IPS-11a (cell line): Measurements from ENCODE around the gene OPA1.

Experiments
- H3K4me3 ChIP-seq: one replicate; pipeline ENCODE4 v1.5.1; 2013; ENCODE audit warnings: low read depth, low read length, control low read depth

Gene OPA1

DNA sequence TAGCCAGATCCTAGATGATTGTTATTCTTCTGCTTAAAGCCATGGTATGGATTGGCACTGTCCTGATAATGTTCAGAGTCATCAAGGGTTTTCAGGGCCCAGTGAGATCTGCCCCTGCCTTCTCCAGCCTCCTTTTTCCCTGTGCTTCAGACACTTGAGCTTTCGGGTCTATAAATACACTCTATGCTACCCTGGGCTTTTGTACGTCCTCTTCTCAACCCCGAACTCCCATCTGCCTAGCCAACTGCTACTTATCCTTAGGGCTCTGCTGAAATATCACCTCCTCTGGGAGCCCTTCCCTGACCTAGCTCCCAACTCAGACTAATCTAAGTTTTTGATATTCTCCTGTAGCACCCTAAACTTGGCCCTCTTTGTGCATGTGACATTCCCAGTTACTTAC, 115.3 kb downstream of the OPA1 start:
- no peak overlapping the region for H3K4me3 ChIP-seq

DNA sequence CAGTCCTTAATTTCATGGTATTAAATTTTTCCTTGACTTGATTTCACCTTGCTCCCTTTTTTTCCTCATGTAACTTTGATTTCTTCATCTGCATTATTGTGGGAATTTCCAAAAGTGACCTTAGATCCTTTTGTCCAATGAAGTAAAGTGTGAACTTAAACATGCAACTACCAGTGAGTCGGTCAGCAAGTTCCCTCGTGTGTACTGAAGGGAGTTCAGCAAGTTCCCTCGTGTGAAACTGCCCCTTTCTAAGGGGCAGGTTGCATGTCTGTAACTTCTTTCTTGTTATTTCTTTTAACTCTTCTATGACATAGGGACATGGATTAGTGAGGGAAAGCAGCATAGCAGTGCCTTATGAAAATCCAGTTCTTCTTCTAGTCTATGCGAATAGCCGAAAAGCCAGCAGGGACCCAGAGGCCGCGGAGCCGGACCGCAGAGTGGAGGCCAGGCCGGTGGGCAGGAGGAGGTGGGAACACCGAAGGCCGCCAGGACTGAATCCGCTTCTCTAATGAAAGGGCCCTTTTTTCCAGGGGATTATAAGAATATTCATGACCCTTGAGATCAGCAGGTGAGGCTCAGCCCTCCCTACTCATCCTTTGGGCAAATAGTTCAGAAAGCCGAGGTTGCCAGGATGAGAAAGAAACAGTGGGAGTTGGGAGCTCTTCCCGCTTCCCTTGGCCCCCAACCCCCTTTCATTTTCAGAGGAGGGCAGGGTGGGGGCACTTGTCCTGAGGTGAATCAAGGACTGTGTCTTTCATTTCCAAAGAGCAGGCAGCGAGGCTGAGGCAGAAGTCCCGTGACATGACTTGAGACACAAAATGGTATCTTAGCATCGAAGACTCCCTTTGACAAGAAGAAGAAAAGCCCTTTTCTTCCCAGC, 117.5 kb downstream of the OPA1 start:
- no peak overlapping the region for H3K4me3 ChIP-seq

DNA sequence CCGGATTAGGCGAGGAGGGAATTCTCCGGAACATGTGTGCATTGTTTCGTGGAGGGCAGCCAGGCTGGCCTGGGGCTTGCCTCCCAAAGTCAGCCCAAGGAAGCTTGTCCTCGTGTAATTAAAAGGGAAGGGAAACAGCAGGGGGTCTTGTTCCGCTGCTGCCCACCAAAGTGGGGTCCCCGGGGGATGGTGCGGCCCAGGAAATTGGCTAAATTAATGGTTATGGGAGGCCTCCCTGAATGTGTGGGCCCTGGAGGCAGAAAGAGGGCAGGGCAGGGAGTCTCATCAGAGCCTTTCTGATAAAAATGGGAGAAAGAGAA, 118.1 kb downstream of the OPA1 start:
- H3K4me3 ChIP-seq, result no peak overlapping the region

DNA sequence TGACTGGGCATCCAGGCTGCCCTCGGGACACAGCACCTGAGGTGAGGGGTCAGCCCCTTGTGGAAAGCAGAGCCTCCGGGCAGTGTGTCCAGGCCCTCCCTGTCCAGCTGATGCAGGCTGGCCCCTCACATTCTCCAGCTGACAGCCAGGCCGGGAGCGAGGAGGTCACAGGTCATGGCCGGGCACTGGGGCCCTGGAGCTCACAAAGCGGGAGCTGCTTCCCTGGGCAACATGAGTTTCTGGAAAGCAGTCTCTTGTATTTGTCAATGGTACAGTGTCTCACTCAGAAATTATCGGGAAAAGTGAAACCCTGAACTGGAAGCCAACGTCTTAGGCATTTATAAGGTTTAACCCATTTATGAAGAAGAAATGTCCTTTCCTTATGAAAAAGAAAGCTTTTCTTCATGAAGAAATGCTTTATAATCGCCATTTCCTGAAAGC, 118.5 kb downstream of the OPA1 start:
- H3K4me3 ChIP-seq, result no peak overlapping the region

DNA sequence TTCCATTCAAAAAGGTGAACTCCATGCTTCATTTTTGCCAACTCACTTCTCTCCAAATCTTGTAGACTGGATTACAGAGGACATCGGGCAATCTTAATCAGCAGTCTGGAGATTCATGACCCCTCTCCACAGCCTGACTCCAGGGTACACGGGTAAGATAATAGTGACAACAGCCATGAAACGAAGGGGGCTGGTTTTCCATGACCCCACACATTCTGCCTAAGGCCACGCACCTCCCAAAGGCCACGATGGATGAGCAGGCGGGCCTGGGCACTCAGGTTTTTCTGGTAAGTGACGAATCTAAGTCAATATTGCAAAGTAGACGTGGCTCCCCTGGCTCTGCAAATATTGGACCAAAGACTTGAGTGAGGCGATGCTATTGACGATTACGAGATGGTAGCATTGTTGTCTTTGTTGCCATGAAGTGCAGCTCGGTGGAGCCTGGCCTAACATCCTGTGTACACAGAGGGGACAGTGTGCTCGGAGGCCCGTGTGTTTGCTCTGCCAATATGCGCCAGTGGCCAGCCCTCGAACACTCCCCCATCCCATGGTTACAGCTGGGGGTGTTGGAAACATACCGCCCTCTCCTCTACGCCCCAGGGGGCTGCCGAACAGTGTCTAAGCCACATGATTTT, 119.1 kb downstream of the OPA1 start:
- no peak overlapping the region for H3K4me3 ChIP-seq

DNA sequence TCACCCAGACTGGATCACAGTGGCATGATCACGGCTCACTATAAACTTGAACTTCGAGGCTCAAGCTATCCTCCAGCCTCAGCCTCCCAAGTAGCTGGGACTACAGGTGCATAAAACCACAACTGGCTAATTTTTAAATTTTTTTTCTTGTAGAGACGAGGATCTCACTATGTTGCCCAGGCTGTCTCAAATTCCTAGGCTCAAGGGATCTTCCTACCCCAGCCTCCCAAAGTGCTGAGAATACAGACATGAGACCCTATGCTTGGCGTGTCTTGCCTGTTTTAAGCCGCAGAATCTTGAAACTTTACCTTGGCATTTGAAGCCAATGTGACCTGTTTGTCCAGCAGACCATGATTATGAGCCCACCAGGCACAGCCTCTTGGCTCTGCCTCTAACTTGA, 119.9 kb downstream of the OPA1 start:
- H3K4me3 ChIP-seq, result no peak overlapping the region

DNA sequence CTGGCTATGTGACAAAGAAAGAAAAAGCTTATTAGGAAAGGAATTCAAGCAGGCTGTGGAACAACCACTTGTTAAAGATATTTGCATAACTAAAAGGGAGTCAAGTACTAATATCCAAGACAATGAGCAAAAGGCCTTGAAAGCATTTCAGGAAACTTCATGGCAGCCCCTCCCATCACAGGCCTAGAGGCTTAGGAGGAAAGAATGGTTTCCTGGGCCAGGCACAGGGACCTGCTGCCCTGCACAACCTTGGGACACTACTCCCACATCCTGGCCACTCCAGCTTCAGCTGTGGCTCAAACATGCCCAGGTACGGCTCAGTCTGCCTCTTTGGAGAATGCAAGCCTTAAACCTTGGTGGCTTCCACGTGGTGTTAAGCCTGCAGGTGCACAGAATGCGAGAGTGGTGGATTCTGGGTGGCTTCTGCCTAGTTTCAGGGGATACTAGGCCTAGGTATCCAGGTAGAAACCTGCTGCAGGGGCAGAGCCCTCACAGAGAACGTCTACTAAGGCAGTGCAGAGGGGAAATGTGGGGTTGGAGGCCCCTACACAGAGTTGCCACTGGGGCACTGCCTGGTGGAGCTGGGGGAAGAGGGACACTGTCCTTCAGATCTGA, 121.6 kb downstream of the OPA1 start:
- H3K4me3 ChIP-seq, result no peak overlapping the region

DNA sequence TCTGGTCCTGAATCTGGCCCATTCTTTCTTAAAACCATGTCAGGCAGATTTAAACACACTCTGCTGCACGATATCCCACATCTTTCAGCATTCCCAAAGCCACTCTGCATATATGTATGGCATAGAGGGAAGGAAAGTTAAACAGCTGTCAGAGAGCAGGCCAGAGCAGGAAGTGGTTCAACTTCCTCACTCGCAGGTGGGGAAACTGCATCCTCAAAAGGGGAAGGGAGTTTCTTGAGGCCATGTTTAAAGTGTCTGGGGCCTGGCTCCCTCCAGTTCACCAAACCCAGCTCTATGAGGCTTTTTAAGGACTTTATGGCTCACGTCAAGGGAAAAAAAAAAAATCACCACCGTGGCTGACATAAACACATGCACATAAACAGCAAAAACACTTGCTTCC, 123.1 kb downstream of the OPA1 start:
- no peak overlapping the region for H3K4me3 ChIP-seq

DNA sequence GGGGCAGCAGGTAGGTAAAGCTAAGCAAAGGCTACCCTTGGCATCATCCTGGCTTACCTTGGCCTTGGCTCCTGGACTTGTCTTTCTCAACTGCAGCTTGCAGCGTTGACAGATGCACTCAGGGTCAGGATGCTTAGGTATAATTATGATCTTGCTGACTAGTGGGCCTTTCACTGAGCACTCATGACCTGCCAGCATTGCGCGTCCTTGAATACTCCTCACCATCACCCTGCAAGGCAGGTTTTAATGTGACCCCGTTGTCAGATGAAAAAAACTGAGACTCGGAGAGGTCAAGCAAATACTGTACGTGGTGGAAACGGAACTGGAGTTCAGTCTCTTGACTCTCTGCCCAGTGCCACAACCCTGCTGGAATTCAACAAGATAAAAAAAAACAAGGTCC, 126.7 kb downstream of the OPA1 start:
- H3K4me3 ChIP-seq, result no peak overlapping the region

DNA sequence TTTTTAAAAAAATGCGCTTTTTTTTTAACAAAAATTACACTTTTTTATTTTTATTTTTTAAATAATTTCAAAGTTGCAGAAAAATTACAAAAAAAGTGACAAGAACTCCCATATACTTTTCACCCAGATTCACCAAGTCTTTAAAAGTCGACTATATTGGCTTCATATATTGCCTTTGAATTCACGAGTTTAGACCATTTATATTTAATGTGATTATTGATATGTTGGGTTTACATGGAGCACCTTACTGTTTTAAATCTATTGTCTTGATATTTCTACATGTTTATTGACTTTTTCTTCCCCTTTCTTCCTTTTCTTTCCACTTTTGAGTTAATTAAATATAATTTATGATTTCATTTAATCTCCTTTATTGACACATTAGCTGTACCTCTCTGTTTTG, 127.2 kb downstream of the OPA1 start:
- no peak overlapping the region for H3K4me3 ChIP-seq

DNA sequence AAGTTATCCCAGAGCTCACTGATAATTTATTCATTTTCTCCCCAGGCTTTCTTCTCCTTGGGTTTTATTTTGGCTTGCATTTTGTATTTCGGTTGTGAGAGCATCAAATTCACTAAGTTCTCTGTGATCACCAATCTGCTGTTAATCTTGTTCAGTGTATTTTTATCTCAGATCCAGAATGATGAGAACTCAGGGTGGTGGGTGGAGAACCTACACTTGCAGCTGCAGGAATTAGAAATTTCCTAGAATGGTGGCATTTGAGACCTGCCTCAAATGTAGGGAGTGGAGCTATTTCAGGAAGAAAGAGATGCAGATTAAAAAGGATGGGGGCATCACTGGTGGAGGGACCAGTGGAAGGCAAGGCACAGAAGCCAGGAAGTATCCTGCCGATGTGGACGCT, 129.6 kb downstream of the OPA1 start:
- no peak overlapping the region for H3K4me3 ChIP-seq

DNA sequence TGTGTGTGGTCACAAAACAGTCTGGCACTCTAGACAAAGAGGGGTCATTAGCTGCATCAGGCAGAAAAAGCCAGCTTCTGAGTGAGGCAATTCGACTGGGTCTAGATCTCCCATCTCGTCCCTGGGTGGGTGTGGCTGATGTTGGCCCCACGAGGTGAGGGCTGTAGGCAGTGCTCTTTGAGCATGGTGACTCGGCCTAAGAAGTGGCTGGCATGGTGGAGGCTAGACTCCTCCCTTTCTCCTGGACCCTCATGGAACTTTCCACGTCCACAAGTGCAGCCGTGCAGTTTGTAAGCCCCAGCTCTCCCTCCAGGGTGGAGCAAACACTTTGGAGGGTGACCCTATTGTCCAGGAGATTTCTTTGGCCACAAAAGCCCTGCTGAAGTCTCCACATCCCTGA, 134.1 kb downstream of the OPA1 start:
- H3K4me3 ChIP-seq, result no peak overlapping the region

DNA sequence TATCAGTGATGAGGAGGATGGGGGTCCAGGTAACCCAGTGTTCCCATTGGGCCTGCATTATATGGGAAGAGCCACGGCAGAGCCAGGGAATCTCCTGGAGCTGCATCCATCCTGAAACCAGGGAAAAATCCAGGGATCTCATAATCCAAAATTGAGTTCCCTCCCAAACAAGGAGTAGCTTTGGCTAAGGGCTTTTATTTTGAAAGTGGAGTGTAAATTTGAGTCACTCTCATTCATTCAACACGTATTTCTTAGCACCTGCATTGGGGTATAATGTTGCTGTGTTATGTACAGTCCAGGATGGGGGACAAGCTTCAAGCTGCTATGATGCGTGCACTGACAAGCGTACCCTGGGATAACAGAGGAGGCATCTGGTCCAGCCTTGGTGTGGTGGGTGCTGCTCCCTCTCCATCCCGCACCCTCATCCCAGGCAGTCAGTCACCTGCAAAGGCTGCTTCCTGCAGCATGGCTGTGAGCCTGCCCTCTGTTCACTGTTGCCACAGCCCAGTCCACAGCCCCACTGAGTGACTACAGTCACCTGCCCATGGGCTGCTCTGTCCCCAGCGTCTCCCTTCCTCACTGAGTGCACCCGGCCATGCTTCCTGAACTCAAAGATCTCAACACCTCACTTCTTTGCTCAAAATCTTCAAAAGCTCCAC, 135.6 kb downstream of the OPA1 start:
- H3K4me3 ChIP-seq, result no peak overlapping the region

DNA sequence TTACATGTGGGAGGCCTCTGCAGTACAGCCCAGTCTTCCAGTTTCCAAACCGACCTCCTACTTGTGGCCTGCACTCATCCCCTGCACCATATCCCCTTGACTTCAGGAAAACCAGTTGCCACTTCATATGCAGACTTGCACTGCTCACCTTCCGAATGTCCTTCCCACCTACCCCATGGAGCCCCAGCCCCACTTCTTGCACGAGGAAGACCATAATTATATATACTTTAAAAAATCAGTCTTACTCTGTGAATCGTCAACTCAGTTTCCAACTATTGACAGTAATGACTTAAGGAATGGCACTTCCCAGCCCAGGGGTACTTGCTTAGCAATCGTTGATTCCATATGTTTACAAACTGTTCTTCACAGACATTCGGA, 136.1 kb downstream of the OPA1 start:
- no peak overlapping the region for H3K4me3 ChIP-seq

DNA sequence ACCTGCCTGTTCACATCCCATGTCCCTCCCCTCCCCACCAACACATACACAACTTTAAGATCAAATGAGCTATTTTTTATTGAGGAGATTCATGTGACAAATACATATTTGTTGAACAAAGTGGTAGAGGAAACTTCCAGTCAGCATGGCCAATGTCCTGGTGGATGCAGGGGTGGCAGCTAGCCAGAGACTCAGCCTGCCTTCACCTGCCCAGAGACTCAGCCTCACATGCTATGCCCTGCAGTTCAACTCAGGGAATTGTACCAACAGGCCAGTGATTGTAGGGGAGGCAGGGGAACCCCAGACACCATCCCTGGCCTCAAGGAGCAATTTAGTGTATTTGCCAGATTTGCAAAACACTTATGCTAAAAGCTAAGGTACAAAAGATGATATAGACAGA, 136.6 kb downstream of the OPA1 start:
- H3K4me3 ChIP-seq, result no peak overlapping the region

DNA sequence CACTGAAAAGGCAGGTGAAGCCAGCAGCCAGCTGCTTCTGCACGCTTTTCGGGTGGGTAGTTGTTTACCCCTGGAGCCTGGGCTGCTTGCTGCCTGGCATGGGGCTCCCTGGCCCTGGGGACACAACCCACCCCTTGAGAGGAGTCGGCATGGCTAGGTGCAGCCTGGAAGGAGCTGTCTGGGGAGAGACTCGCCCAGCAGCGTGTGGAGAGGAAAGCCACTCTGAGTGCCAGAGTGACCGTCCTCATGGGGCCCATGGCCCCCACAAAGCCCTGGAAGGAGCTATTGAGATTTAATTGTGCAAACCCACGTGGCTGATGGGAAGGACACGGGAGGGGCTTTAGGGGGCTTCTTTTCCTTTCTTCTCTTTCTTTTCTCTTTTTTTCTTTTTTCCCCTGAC, 137.5 kb downstream of the OPA1 start:
- no peak overlapping the region for H3K4me3 ChIP-seq

DNA sequence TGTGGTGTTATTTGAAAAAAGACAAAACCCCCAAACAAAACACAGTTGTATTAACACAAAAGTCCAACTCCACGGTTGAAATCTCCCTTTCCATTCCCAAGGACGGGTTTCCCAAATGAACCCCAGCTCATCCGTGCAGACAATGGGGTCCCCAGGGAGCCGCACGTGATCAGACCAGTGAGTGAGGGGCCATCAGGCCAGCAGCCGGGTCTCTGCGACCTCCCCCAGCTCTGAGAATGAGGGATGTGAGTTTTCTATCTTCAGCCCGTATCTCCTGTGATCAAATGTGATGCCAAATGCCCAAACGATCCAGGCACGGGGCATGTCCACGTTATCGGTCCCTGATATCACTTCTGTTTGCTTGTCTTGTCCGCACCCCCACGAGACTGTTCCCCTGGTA, 138.0 kb downstream of the OPA1 start:
- no peak overlapping the region for H3K4me3 ChIP-seq

DNA sequence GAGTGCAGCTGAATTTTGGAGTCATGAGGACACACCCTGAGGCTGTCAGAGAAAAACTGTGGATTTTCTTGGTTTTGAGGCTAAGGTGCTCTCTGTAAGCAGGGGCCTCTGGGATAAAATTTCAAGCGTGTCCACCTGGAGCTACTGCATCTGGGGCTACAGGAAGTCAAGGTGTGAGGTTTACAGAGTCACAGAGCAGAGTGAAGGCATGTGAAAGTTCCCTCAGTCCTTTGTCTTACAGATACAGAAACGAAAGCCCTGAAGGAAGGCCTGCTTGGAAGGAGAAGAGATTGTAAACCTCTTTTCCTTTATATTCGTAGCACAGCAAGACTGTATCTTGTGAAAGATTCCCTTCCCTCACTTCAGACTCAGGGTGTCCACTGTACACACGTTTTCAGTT, 138.6 kb downstream of the OPA1 start:
- no peak overlapping the region for H3K4me3 ChIP-seq

DNA sequence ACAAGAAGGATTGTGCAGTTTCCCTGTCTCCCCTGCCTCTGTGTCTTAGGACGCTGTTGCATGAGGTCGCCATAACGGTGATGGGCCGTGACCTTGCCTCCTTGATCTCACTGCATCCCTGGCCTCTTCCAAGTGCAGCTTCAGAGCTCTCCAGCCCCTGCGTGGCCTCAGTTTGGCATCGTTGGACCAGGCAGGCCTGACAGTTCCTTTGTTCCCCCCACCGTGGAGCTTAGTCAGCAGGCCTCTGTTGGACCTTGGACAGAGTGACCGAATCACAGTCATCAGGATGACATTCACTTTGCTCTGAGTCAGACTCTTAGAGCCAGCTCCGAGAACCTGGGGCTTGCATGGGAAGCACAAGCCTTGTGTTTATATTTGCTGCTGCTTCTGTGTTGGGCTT, 139.4 kb downstream of the OPA1 start:
- H3K4me3 ChIP-seq, result no peak overlapping the region

DNA sequence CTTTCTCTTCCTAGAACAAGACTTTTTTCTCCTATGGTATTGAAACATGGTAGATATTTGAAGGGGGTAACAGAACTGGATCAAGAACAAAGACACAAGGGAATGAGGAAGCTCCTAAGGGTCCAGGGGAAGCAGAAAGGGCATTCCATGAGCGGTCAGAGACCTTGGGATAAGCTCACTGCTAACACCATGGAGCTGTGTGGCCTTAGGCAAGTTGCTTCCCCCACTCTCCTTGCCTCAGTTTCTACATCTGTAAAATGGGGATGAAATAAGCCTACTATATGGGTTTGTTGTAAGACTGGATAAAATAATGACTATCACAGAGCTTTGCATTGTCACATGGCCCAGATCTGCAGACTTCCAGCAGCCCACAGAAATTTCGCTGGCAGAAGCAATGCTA, 139.8 kb downstream of the OPA1 start:
- H3K4me3 ChIP-seq, result no peak overlapping the region

DNA sequence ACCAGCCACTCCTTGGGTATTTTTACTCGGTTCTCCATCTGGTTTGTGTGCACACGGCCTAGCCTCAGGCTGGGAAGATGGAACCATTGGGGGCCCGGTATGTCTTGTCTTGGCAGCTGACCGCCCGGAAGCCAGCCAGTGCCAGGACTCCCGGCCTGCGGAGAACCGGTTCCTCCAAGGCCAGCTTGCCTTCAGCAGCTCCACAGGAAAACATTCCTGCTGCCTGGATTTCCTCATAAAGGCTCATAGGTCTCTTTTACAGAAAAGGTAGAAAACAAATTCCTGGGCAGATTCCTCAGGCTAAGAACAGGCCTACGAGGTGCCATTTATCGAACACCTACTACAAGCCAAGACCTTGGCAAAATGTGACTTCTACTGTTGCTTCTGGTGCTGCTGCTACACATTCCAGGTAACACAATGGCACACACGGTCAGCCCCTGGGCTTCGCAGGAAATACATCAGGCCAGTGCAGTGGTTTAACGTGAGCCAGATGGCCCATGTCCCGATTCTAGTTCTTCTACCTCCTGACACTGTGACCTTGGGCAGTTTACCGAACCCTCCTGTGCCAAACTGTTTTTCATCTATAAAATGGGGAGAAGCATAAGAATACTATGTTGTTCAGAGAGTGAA, 141.8 kb downstream of the OPA1 start:
- H3K4me3 ChIP-seq, result no peak overlapping the region
